DMS114 treated with DMSO at 0.1 percent for 48 hours (cell line): Measurements from ENCODE around the gene AXIN1.
"Not testable (repeated sequence)": the region's sequence is repeated elsewhere in the genome, so short reads cannot be mapped to it uniquely, and the experiment has no call there.

Experiments
- DNase-seq: peaks from one replicate; lab custom pipeline; 2025; ENCODE audit not compliant: unreplicated experiment; lab: John Stamatoyannopoulos, UW

AXIN1 gene

GRCh38 chr16:334164-334832 lies 18.2 kb downstream of the AXIN1 start:
- not testable (repeated sequence) for DNase-seq

GRCh38 chr16:333406-334094 lies 19.0 kb downstream of the AXIN1 start:
- DNase-seq = no peak

GRCh38 chr16:331181-331814 lies 21.2 kb downstream of the AXIN1 start:
- DNase-seq = not testable (repeated sequence)

- DNase-seq = no peak
Measured at GRCh38 chr16:330741-331140, 21.8 kb downstream of the AXIN1 start.

- DNase-seq = no peak
Measured at GRCh38 chr16:325375-326145, 27.0 kb downstream of the AXIN1 start.

- no peak for DNase-seq
Measured at GRCh38 chr16:324451-325334, 27.8 kb downstream of the AXIN1 start.

GRCh38 chr16:324201-324450 lies 28.4 kb downstream of the AXIN1 start:
- DNase-seq = no peak

- DNase-seq = no peak
Measured at GRCh38 chr16:322476-323143, 29.9 kb downstream of the AXIN1 start.

GRCh38 chr16:321532-321931 lies 31.0 kb downstream of the AXIN1 start:
- DNase-seq = no peak

- no peak for DNase-seq
Measured at GRCh38 chr16:320206-320605, 32.3 kb downstream of the AXIN1 start.

- no peak for DNase-seq
Measured at GRCh38 chr16:318628-319027, 33.9 kb downstream of the AXIN1 start.

GRCh38 chr16:317583-317982 lies 34.9 kb downstream of the AXIN1 start:
- no peak for DNase-seq

- no peak for DNase-seq
Measured at GRCh38 chr16:316741-317464, 35.6 kb downstream of the AXIN1 start.

- DNase-seq = no peak
Measured at GRCh38 chr16:314795-315299, 37.7 kb downstream of the AXIN1 start.

- DNase-seq = no peak
Measured at GRCh38 chr16:314351-314750, 38.2 kb downstream of the AXIN1 start.

GRCh38 chr16:311725-312124 lies 40.8 kb downstream of the AXIN1 start:
- DNase-seq = no peak

GRCh38 chr16:309476-309875 lies 43.0 kb downstream of the AXIN1 start:
- no peak for DNase-seq

GRCh38 chr16:307691-308312 lies 44.7 kb downstream of the AXIN1 start:
- no peak for DNase-seq

- DNase-seq = no peak
Measured at GRCh38 chr16:306911-307370, 45.6 kb downstream of the AXIN1 start.
